ENCODE data around the gene MEOX1. TPM values are rescaled to one million over a fixed set of nuclear protein-coding genes. Genes with fewer than 3 reads are reported as not detected.
A peak's percentile ranks its signal among the peaks of the same experiment; 100 is the strongest.

MEOX1 gene
- total and polyA plus RNA-seq, 2 of the 13 experiments (the other 11 are each of a cell fraction or from before 2014, with no cell fraction given) = not detected

DNA sequence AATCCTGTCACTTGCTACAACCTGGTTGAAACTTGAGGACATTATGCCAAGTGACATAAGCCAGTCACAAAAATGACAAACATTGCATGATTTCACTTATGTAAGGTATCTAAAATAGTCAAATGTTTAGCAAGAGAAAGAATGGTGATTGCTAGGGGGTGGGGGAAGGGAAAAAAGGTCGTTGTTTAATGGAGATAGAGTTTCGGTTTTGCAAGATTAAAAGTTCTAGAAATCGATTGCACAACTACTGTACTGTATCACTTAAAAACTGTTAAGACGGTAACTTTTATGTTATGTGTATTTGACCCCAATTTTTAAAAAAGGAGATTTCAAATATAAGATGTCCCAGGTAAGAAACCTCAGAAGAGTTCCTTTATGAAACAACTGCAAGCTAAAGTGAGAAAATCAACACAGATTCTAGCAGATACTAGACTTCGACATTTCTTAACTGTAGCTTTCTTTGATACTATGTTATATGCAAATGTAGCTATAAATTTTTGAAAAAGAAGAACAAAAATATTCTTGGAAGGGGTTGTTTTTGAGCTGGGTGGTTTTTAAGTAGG, 5.9 kb downstream of the MEOX1 start:
- Histone ChIP-seq H3K27me3 (ENCODE audit: control insufficient read depth in 1 of 2, insufficient read depth in 2 of 2, low read length in 2 of 2) (peaks cover 19 to 51% of the 10 kb centered on the region in 2 experiments; a peak in 4 of 5 replicates), H3K4me2 (ENCODE audit: low read depth, low read length) (no peak overlapping the region), H2AFZ (ENCODE audit: low read length) (no peak overlapping the region), H3K27ac (ENCODE audit: extremely low read length, insufficient read depth, low read length) (no peak overlapping the region), H3K9ac (ENCODE audit: insufficient read depth, low read depth, low read length) (no peak overlapping the region), H3K79me2 (ENCODE audit: insufficient read depth, low read length) (no peaks in the 10 kb centered on the region), H3K36me3 (replicated peaks in 1 of 2; ENCODE audit: control insufficient read depth in 1 of 2, insufficient read depth in 2 of 2, low read length in 2 of 2) (no peaks in the 10 kb centered on the region), H3K4me1 (ENCODE audit: insufficient read depth, low read length) (peaks cover 15% of the 10 kb centered on the region), H3K4me3 (replicated peaks in 1 of 3; ENCODE audit: insufficient read depth in 1 of 3, low read depth in 2 of 3, low read length in 3 of 3) (no peak overlapping the region), H4K20me1 (ENCODE audit: insufficient read depth, low read length) (no peaks in the 10 kb centered on the region), H3K9me3 (ENCODE audit: low read length) (no peaks in the 10 kb centered on the region)
- ChIA-PET POLR2A (interaction anchor here (1.0 kb wide), 1 partner anchor 10 kb away, joined by 4 read pairs; no protein-coding TSS in a partner anchor), CTCF (ENCODE audit: low intra/inter-chr PET ratio, low total read pairs) (no interaction called here)
- 14% methylated on average over 5 of the region's 5 CpGs for WGBS (ENCODE audit: low lambda C conversion rate)
- in situ Hi-C loops (cut with HindIII; ENCODE audit: extremely low pct_ligation_motif_present, low pct_unique_long_range_greater_than_20kb) = no loop called here
- BruUV-seq (replicated peaks) = no TSS peak
- DNase-seq (ENCODE audit: low spot score) (no peak), ATAC-seq (no peak), FAIRE-seq (peak; percentile 61)
- intact Hi-C loops (cut with micrococcal nuclease; ENCODE audit: unreplicated experiment) = no loop called here
- TF ChIP-seq ZNF776 (CRISPR knock-in tag; IDR thresholded peaks at IDR 0.05) = no peak
- TF ChIP-seq ZNF138 (CRISPR knock-in tag; IDR thresholded peaks at IDR 0.05; ENCODE audit: low read depth) = no peak
- TF ChIP-seq DZIP1 (CRISPR knock-in tag; IDR thresholded peaks at IDR 0.05) = no peak
- no peak for TF ChIP-seq RXRB (CRISPR knock-in tag; IDR thresholded peaks at IDR 0.05; ENCODE audit: borderline replicate concordance)
- no peak for TF ChIP-seq CCDC6 (CRISPR knock-in tag; IDR thresholded peaks at IDR 0.05)
- TF ChIP-seq NFYC (CRISPR knock-in tag; IDR thresholded peaks at IDR 0.05) = no peak
- no peak for TF ChIP-seq ZNF747 (CRISPR knock-in tag; IDR thresholded peaks at IDR 0.05; ENCODE audit: borderline replicate concordance)
- TF ChIP-seq AHDC1 (CRISPR knock-in tag; IDR thresholded peaks at IDR 0.05; ENCODE audit: borderline replicate concordance) = no peak
- TF ChIP-seq SMC3 (IDR thresholded peaks at IDR 0.05; ENCODE audit: low read length) = peak; percentile 9; the same call in 1 of the 2 replicates
- TF ChIP-seq ZSCAN21 (CRISPR knock-in tag; IDR thresholded peaks at IDR 0.05; ENCODE audit: borderline replicate concordance) = no peak
- no peak for TF ChIP-seq HES4 (CRISPR knock-in tag; IDR thresholded peaks at IDR 0.05; ENCODE audit: borderline replicate concordance)
- TF ChIP-seq ZFP90 (CRISPR knock-in tag; IDR thresholded peaks at IDR 0.05; ENCODE audit: borderline replicate concordance) = no peak
- TF ChIP-seq ZBTB25 (CRISPR knock-in tag; IDR thresholded peaks at IDR 0.05) = no peak
- TF ChIP-seq ZBTB14 (CRISPR knock-in tag; IDR thresholded peaks at IDR 0.05) = no peak
